Calu3 (cell line): Measurements from ENCODE around the gene MBL2. TPM values are rescaled to one million over a fixed set of nuclear protein-coding genes. Genes with fewer than 3 reads are reported as not detected.

Source experiments
- BruUV-seq: library from RNA; stranded (reverse); fragments of 400-500 nt; replicated peaks from 2 replicates; lab custom pipeline; 2021; lab: Mats Ljungman, UMichigan
- CTCF ChIA-PET: fragments of 300-600 bp; sonication (Branson Sonifier 250); formaldehyde crosslinking; loops from one replicate; lab custom pipeline; 2022; ENCODE audit warnings: antibody characterized with exemption; lab: Charles Lee
- DNase-seq: peaks from one replicate; pipeline ENCODE4 v3.0.0; 2022
- H3K27ac Mint-ChIP-seq: one replicate; pipeline ENCODE4 v1.8.0; 2022; ENCODE audit warnings: mixed read lengths; ENCODE audit not compliant: unreplicated experiment
- H3K27me3 Mint-ChIP-seq: one replicate; pipeline ENCODE4 v1.8.0; 2022; ENCODE audit warnings: mixed read lengths; ENCODE audit not compliant: unreplicated experiment
- H3K36me3 Mint-ChIP-seq: one replicate; pipeline ENCODE4 v1.8.0; 2022; ENCODE audit warnings: mild to moderate bottlenecking, moderate library complexity, mixed read lengths; ENCODE audit not compliant: insufficient read depth, unreplicated experiment
- H3K4me1 Mint-ChIP-seq: one replicate; pipeline ENCODE4 v1.8.0; 2022; ENCODE audit warnings: mild to moderate bottlenecking, low read depth, mixed read lengths; ENCODE audit not compliant: unreplicated experiment
- H3K4me3 Mint-ChIP-seq: one replicate; pipeline ENCODE4 v1.8.0; 2022; ENCODE audit warnings: mild to moderate bottlenecking, low read depth, moderate library complexity, mixed read lengths; ENCODE audit not compliant: unreplicated experiment
- H3K9me3 Mint-ChIP-seq: one replicate; pipeline ENCODE4 v1.8.0; 2022; ENCODE audit warnings: low read depth, mixed read lengths; ENCODE audit not compliant: unreplicated experiment
- CTCF ChIP-seq: fragments of 200-600 bp; IDR thresholded peaks from one replicate; pipeline ENCODE4 v1.8.0; 2022; ENCODE audit warnings: antibody characterized with exemption; ENCODE audit not compliant: unreplicated experiment
- intact Hi-C: fragments of 100-400 bp; cut with micrococcal nuclease; formaldehyde crosslinking; loops from one replicate; pipeline ENCODE4 v1.10.0; 2022; ENCODE audit not compliant: unreplicated experiment
- total RNA-seq: library from RNA; stranded (reverse); gene quantifications from 2 replicates; pipeline ENCODE4 v1.2.3, GENCODE V29; 2022

Gene MBL2
- total RNA-seq, 1 experiment from 2014 or later, result not detected

- DNase-seq, result no peak
- Mint-ChIP-seq H3K4me1 (peaks cover 8% of the 10 kb centered on the region), H3K27me3 (no peaks in the 10 kb centered on the region), H3K9me3 (peaks cover 4% of the 10 kb centered on the region), H3K36me3 (no peaks in the 10 kb centered on the region), H3K4me3 (no peak overlapping the region), H3K27ac (no peak overlapping the region)
- BruUV-seq, result no TSS peak
- CTCF ChIA-PET, result no interaction called here
- intact Hi-C loops, result no loop called here
- TF ChIP-seq CTCF, result no peak
These were observed 21.2 kb downstream of the MBL2 start for GRCh38 chr10:52751337-52751736.

- Mint-ChIP-seq H3K9me3 (peaks cover 4% of the 10 kb centered on the region), H3K4me3 (no peak overlapping the region), H3K27me3 (no peaks in the 10 kb centered on the region), H3K4me1 (peaks cover 8% of the 10 kb centered on the region), H3K36me3 (no peaks in the 10 kb centered on the region), H3K27ac (no peak overlapping the region)
- BruUV-seq, result no TSS peak
- CTCF ChIA-PET, result no interaction called here
- DNase-seq, result no peak
- no peak for TF ChIP-seq CTCF
- intact Hi-C loops, result no loop called here
These were observed 22.0 kb downstream of the MBL2 start for GRCh38 chr10:52750629-52751028.

DNA sequence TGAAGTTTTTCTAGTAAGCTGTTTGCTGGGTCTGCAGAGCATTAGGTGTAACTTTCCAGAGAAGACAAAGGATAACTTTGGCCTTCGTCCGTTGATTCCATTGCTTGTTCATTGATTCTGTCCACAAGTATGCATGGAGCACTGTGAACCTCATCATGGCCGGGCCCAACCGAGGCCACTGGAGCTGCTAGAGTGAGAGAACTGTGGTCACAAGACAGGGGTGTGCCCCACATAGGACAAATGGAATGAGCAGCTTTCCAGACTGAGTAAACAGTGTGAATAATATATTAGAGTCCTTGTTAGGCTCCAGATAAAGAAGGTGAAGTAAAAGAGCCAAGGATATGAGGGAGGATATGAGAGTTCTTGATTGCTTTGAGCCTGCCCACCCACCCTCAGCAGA, 24.9 kb downstream of the MBL2 start:
- peaks cover 4% of the 10 kb centered on the region for H3K9me3 Mint-ChIP-seq

DNA sequence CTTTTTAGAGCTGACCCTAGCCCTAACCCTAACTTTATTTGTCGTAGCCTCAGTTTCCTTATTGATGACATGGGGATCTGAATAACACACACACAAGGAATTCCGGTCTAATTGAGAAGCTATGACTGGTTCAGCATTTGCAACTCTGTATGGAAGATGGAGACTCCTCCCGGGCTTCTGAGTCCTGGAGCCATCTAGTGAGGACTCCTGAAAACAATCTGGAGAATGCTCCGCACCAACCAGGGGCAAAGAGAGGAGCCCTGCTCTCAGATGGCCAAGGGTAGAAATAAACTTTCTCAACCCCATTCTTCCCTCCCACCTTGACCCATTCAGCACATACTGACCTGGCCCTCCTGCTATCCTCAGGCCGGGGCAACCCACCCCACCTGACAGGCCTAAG, 26.4 kb downstream of the MBL2 start:
- Mint-ChIP-seq H3K9me3 (peaks cover 4% of the 10 kb centered on the region), H3K4me1 (peaks cover 8% of the 10 kb centered on the region), H3K4me3 (no peak overlapping the region), H3K36me3 (no peaks in the 10 kb centered on the region), H3K27ac (no peak overlapping the region), H3K27me3 (no peaks in the 10 kb centered on the region)
- intact Hi-C loops, result no loop called here
- no TSS peak for BruUV-seq
- CTCF ChIA-PET, result interaction anchor here (0.7 to 1.0 kb wide), 2 partner anchors 10 to 101 kb away, joined by 3 read pairs; no protein-coding TSS in a partner anchor
- no peak for TF ChIP-seq CTCF
- DNase-seq, result peak; percentile 21

More for the DNA sequence above, 24.9 kb downstream of the MBL2 start:
- Mint-ChIP-seq H3K4me3 (no peak overlapping the region), H3K27me3 (no peaks in the 10 kb centered on the region), H3K27ac (no peak overlapping the region), H3K4me1 (peaks cover 8% of the 10 kb centered on the region), H3K36me3 (no peaks in the 10 kb centered on the region)
- no peak for DNase-seq
- CTCF ChIA-PET, result interaction anchor here (0.6 kb wide), 1 partner anchor 101 kb away, joined by 3 read pairs; no protein-coding TSS in a partner anchor
- intact Hi-C loops, result no loop called here
- no peak for TF ChIP-seq CTCF
- no TSS peak for BruUV-seq
